HCT116 (cell line): ENCODE results near the gene PLA2G2D. TPM values are rescaled to one million over a fixed set of nuclear protein-coding genes. Genes with fewer than 3 reads are reported as not detected.

Experiments
- ATAC-seq: fragments of 200-7000 bp; cut with Tn5 transposase; 2 replicates; pipeline ENCODE4 v1.9.1; 2020; ENCODE audit warnings: mild to moderate bottlenecking, moderate library complexity
- BruUV-seq: library from RNA; stranded (reverse); fragments of 400-500 nt; replicated peaks from 2 replicates; lab custom pipeline; 2021; lab: Mats Ljungman, UMichigan
- CTCF ChIA-PET: fragments of 300-600 bp; sonication (Branson Sonifier 250); formaldehyde crosslinking; loops from one replicate; lab custom pipeline; 2021; ENCODE audit warnings: antibody characterized with exemption; lab: Charles Lee
- POLR2A ChIA-PET: fragments of 300-600, 350-600 bp; sonication (Branson Sonifier 250); formaldehyde crosslinking; loops from one replicate; lab custom pipeline; 2021; ENCODE audit warnings: antibody characterized with exemption; lab: Charles Lee
- RAD21 ChIA-PET, 2 experiments: fragments of 300-600 bp; sonication (Branson Sonifier 250); formaldehyde crosslinking; loops; one replicate each; lab custom pipeline; 2023; ENCODE audit warnings: low total read pairs in 2 of 2; ENCODE audit not compliant: uncharacterized antibody in 2 of 2, unreplicated experiment in 2 of 2, low non-redundant PET in 1 of 2; lab: Charles Lee
- DNase-seq: peaks from one replicate; pipeline ENCODE4 v3.0.0-alpha.2; 2010; ENCODE audit warnings: low read depth, low spot score
- H2AFZ ChIP-seq: fragments of 200-600 bp; shearing (Covaris generic), sonication (generic); 2 replicates; pipeline ENCODE4 v1.6.1; 2017; ENCODE audit warnings: low read depth, mixed run types, mixed read lengths, antibody characterized with exemption, low read length; ENCODE audit not compliant: poor library complexity, severe bottlenecking
- H3K27ac ChIP-seq: 2 replicates; pipeline ENCODE4 v1.5.1; 2012; ENCODE audit warnings: low read depth, low read length
- H3K27me3 ChIP-seq: fragments of 200-600 bp; sonication (generic); 2 replicates; pipeline ENCODE4 v1.6.1; 2016; ENCODE audit warnings: mixed run types, low read length, mixed read lengths; ENCODE audit not compliant: insufficient read depth
- H3K36me3 ChIP-seq, 2 experiments: fragments of 200-500 bp in 1 of 2; fragments of 200-600 bp in 1 of 2; sonication (Bioruptor generic) in 1 of 2; sonication (generic) in 1 of 2; 2 replicates each; pipeline versions ENCODE4 v1.5.1 to v1.6.1; 2014 to 2016; ENCODE audit warnings: low read length in 2 of 2, inconsistent platforms in 1 of 2, mixed read lengths in 1 of 2, mixed run types in 1 of 2; ENCODE audit not compliant: insufficient read depth in 2 of 2, control insufficient read depth in 1 of 2
- H3K4me1 ChIP-seq, 2 experiments: fragments of 200-600 bp in 1 of 2; sonication (generic) in 1 of 2; 2 replicates each; pipeline versions ENCODE4 v1.5.1 to v1.6.1; 2012 to 2017; ENCODE audit warnings: low read length in 2 of 2, inconsistent platforms in 1 of 2, mild to moderate bottlenecking in 1 of 2, mixed read lengths in 1 of 2, mixed run types in 1 of 2, moderate library complexity in 1 of 2; ENCODE audit not compliant: insufficient read depth in 2 of 2, control insufficient read depth in 1 of 2
- H3K4me2 ChIP-seq: fragments of 200-600 bp; sonication (generic); 2 replicates; pipeline ENCODE4 v1.6.1; 2017; ENCODE audit warnings: mixed run types, low read length, mixed read lengths
- H3K4me3 ChIP-seq, 2 experiments: fragments of 200-600 bp in 1 of 2; sonication (generic) in 1 of 2; replicated peaks in 1 of 2; 2 replicates each; pipeline ENCODE4 v1.5.1; 2011 to 2016; ENCODE audit warnings: low read length in 2 of 2, control low read depth in 1 of 2, low read depth in 1 of 2, mild to moderate bottlenecking in 1 of 2, mixed read lengths in 1 of 2, mixed run types in 1 of 2
- H3K79me2 ChIP-seq: fragments of 200-600 bp; sonication (generic); 2 replicates; pipeline ENCODE4 v1.6.1; 2017; ENCODE audit warnings: mild to moderate bottlenecking, mixed run types, low read length, moderate library complexity, mixed read lengths; ENCODE audit not compliant: insufficient read depth
- H3K9ac ChIP-seq: fragments of 200-600 bp; sonication (generic); 2 replicates; pipeline ENCODE4 v1.6.1; 2016; ENCODE audit warnings: low read length, mixed read lengths
- H3K9me2 ChIP-seq: fragments of 200-600 bp; sonication (generic), shearing (Covaris generic); 2 replicates; pipeline ENCODE4 v1.6.1; 2017; ENCODE audit warnings: mixed run types, mild to moderate bottlenecking, moderate library complexity; ENCODE audit not compliant: insufficient read depth
- H3K9me3 ChIP-seq, 2 experiments: fragments of 200-500 bp in 1 of 2; fragments of 200-600 bp in 1 of 2; sonication (Bioruptor generic) in 1 of 2; sonication (generic) in 1 of 2; 2 replicates each; pipeline ENCODE4 v1.6.1; 2014 to 2017; ENCODE audit warnings: low read length in 2 of 2, mixed read lengths in 2 of 2, inconsistent platforms in 1 of 2, low read depth in 1 of 2, mild to moderate bottlenecking in 1 of 2, mixed run types in 1 of 2, moderate library complexity in 1 of 2; ENCODE audit not compliant: control insufficient read depth in 1 of 2, insufficient read depth in 1 of 2
- H4K20me1 ChIP-seq: fragments of 200-600 bp; sonication (generic), shearing (Covaris generic); 2 replicates; pipeline ENCODE4 v1.6.1; 2017; ENCODE audit warnings: mixed run types, mild to moderate bottlenecking, moderate library complexity; ENCODE audit not compliant: insufficient read depth
- CBX3 ChIP-seq: IDR thresholded peaks from 2 replicates; pipeline ENCODE4 v1.6.1; 2012; ENCODE audit warnings: low read depth
- CTCF ChIP-seq, 3 experiments: fragments of 200-600 bp in 1 of 3; sonication (generic) in 1 of 3; IDR thresholded peaks in 2 of 3; conservative IDR thresholded peaks in 1 of 3; 2 replicates each; pipeline ENCODE4 v1.5.1; 2012 to 2017; ENCODE audit warnings: low read depth in 2 of 3, low read length in 2 of 3, antibody characterized with exemption in 1 of 3, borderline replicate concordance in 1 of 3, control low read depth in 1 of 3, mild to moderate bottlenecking in 1 of 3, mixed read lengths in 1 of 3, mixed run types in 1 of 3, moderate library complexity in 1 of 3; ENCODE audit not compliant: insufficient read depth in 1 of 3
- JUND ChIP-seq: IDR thresholded peaks from 2 replicates; pipeline ENCODE4 v1.6.1; 2012
- REST ChIP-seq: IDR thresholded peaks from 2 replicates; pipeline ENCODE4 v1.6.1; 2012; ENCODE audit warnings: low read depth
- intact Hi-C: fragments of 100-400 bp; cut with micrococcal nuclease; formaldehyde crosslinking; loops from 2 replicates; pipeline ENCODE4 v1.10.0; 2022
- total RNA-seq: library from RNA; stranded (reverse); gene quantifications from one replicate; pipeline ENCODE4 v1.2.1, GENCODE V29; 2021; ENCODE audit not compliant: unreplicated experiment

PLA2G2D gene
- total RNA-seq, 1 experiment from 2014 or later, result not detected

GRCh38 chr1:20143734-20144565 is 24.6 kb upstream of the PLA2G2D start:
- H3K27me3 ChIP-seq, result no peaks in the 10 kb centered on the region
- BruUV-seq, result no TSS peak
- ChIA-PET POLR2A (no interaction called here), CTCF (no interaction called here), RAD21 (no interaction called here)
- H3K9ac ChIP-seq, result no peak overlapping the region
- H3K4me3 ChIP-seq, result no peak overlapping the region
- H3K27ac ChIP-seq, result no peak overlapping the region
- H3K9me3 ChIP-seq, result no peaks in the 10 kb centered on the region
- no peaks in the 10 kb centered on the region for H3K9me2 ChIP-seq
- H2AFZ ChIP-seq, result no peak overlapping the region
- intact Hi-C loops, result no loop called here
- no peak overlapping the region for H3K4me2 ChIP-seq
- DNase-seq (no peak), ATAC-seq (no peak)
- no peaks in the 10 kb centered on the region for H4K20me1 ChIP-seq
- H3K4me1 ChIP-seq, result no peaks in the 10 kb centered on the region
- H3K36me3 ChIP-seq, result no peaks in the 10 kb centered on the region
- no peaks in the 10 kb centered on the region for H3K79me2 ChIP-seq
- TF ChIP-seq CTCF (IDR thresholded peaks at IDR 0.05 in 2 of 3, conservative IDR thresholded peaks at IDR 0.05 in 1 of 3; ENCODE audit: borderline replicate concordance in 1 of 3, insufficient read depth in 1 of 3, low read depth in 2 of 3, low read length in 2 of 3) (no peak), JUND (no peak), REST (no peak), CBX3 (no peak)
